Esophagus muscularis mucosa (tissue), 4 donors: ENCODE data around the gene SLC26A2. TPM values are rescaled to one million over a fixed set of nuclear protein-coding genes. Genes with fewer than 3 reads are reported as not detected.

Experiments
- DNase-seq: peaks from one replicate; pipeline ENCODE4 v3.0.0-alpha.2; 2017; ENCODE audit errors: extremely low spot score
- H3K27ac ChIP-seq, 4 donors: fragments of 200-600 bp; sonication (generic); replicated peaks in 1 of 4; 1 replicate in 3 of 4; 2 replicates in 1 of 4; pipeline ENCODE4 v1.5.1; 2016 to 2019; ENCODE audit warnings: mild to moderate bottlenecking in 1 of 4
- H3K27me3 ChIP-seq, 4 donors: fragments of 200-600 bp; sonication (generic); one replicate each; pipeline versions ENCODE4 v1.5.1 to v1.6.0; 2016 to 2019
- H3K36me3 ChIP-seq, 4 donors: fragments of 200-600 bp; sonication (generic); one replicate each; pipeline ENCODE4 v1.5.1; 2016 to 2019
- H3K4me1 ChIP-seq, 4 donors: fragments of 200-600 bp; sonication (generic); one replicate each; pipeline ENCODE4 v1.5.1; 2016 to 2019
- H3K4me3 ChIP-seq, 4 donors: fragments of 200-600 bp; sonication (generic); 1 replicate in 2 of 4; 2 replicates in 2 of 4; pipeline ENCODE4 v1.5.1; 2016 to 2019; ENCODE audit warnings: mild to moderate bottlenecking in 4 of 4, moderate library complexity in 1 of 4
- H3K9me3 ChIP-seq, 4 donors: fragments of 200-600 bp; sonication (generic); 1 replicate in 3 of 4; 2 replicates in 1 of 4; pipeline ENCODE4 v1.5.1; 2016 to 2019
- CTCF ChIP-seq, 3 experiments: fragments of 200-600 bp in 2 of 3; fragments of 450-650 bp in 1 of 3; sonication (generic) in 2 of 3; IDR thresholded peaks; one replicate each; pipeline ENCODE4 v1.5.1; 2017 to 2019; ENCODE audit warnings: antibody characterized with exemption in 3 of 3, mild to moderate bottlenecking in 2 of 3, moderate library complexity in 1 of 3
- EP300 ChIP-seq: sonication (generic); formaldehyde crosslinking; IDR thresholded peaks from one replicate; pipeline ENCODE4 v1.6.1; 2017; ENCODE audit warnings: antibody characterized with exemption
- POLR2A ChIP-seq: fragments of 450-650 bp; IDR thresholded peaks from one replicate; pipeline ENCODE4 v1.6.1; 2017; ENCODE audit warnings: antibody characterized with exemption, moderate library complexity, mild to moderate bottlenecking, low read depth
- POLR2AphosphoS5 ChIP-seq, 2 donors: sonication (generic); formaldehyde crosslinking; IDR thresholded peaks; one replicate each; pipeline ENCODE4 v1.6.1; 2017; ENCODE audit warnings: antibody characterized with exemption in 2 of 2
- WGBS: methylation state at CpG from one replicate; pipeline ENCODE4 v1.1.5; 2018; 5-methylcytosine and 5-hydroxymethylcytosine counted together
- intact Hi-C: fragments of 100-400 bp; cut with DNase I; formaldehyde crosslinking; loops from one replicate; pipeline ENCODE4 v1.15.1; 2023
- total RNA-seq, 4 donors: library from RNA; depleted of rRNA; stranded (reverse); fragments of >200 nt; gene quantifications; one replicate each; pipeline versions ENCODE4 v1.1.0 to v1.2.1, GENCODE V29; 2016

The SLC26A2 gene
- total RNA-seq, 4 donors from 2014 or later: 7.9 to 9.2 (median 8.0) TPM

DNA sequence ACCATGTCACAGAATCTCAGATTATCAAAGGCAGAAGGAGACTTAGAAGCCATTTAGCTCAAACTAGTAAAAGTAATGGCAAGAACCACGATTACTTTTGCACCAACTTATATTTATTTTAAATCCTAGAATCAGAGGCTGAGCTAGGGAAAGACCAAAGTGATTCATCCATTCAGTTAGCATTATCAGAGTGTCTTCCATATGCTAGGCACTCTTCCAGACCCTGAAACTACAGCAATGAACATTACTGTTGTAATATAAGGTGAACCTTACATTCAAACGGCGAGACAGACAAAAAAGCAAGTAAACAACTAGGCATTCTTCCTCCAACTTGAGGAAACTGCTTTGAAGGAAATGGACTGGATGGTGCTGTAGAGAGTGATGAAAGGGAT, 23.9 kb upstream of the SLC26A2 start:
- H3K27ac ChIP-seq: no peak overlapping the region
- DNase-seq: no peak
- 83% methylated on average over 3 of the region's 3 CpGs for WGBS
- no peaks in the 10 kb centered on the region for H3K9me3 ChIP-seq
- no peaks in the 10 kb centered on the region for H3K36me3 ChIP-seq
- no peak overlapping the region for H3K4me3 ChIP-seq
- peaks cover 0 to 6% (median 0%) of the 10 kb centered on the region in 4 donors for H3K27me3 ChIP-seq
- peaks cover 5 to 11% (median 7%) of the 10 kb centered on the region in 4 donors for H3K4me1 ChIP-seq
- TF ChIP-seq EP300 (no peak), POLR2AphosphoS5 (IDR thresholded peaks at IDR 0.05) (no peak), POLR2A (no peak), CTCF (IDR thresholded peaks at IDR 0.05) (no peak)
- intact Hi-C loops: no loop called here

- H3K4me1 ChIP-seq: peaks cover 5 to 11% (median 7%) of the 10 kb centered on the region in 4 donors
- DNase-seq: no peak
- intact Hi-C loops: no loop called here
- H3K4me3 ChIP-seq: no peak overlapping the region
- H3K9me3 ChIP-seq: no peaks in the 10 kb centered on the region
- TF ChIP-seq EP300: no peak
- TF ChIP-seq POLR2A: no peak
- no peak for TF ChIP-seq POLR2AphosphoS5 (IDR thresholded peaks at IDR 0.05)
- no peak for TF ChIP-seq CTCF (IDR thresholded peaks at IDR 0.05)
- H3K36me3 ChIP-seq: no peaks in the 10 kb centered on the region
- no peak overlapping the region for H3K27ac ChIP-seq
- 80% methylated on average over 1 of the region's 1 CpG for WGBS
- H3K27me3 ChIP-seq: peaks cover 0 to 3% (median 0%) of the 10 kb centered on the region in 4 donors
These were observed 22.9 kb upstream of the SLC26A2 start for GRCh38 chr5:149937610-149938009.

- Histone ChIP-seq H3K4me1 (peaks cover 5 to 11% (median 7%) of the 10 kb centered on the region in 4 donors), H3K27ac (no peak overlapping the region), H3K4me3 (no peak overlapping the region), H3K27me3 (no peaks in the 10 kb centered on the region), H3K9me3 (no peaks in the 10 kb centered on the region), H3K36me3 (no peaks in the 10 kb centered on the region)
- 34% methylated on average over 2 of the region's 2 CpGs for WGBS
- intact Hi-C loops: no loop called here
- DNase-seq: no peak
- TF ChIP-seq POLR2A: no peak
- no peak for TF ChIP-seq CTCF (IDR thresholded peaks at IDR 0.05)
- no peak for TF ChIP-seq POLR2AphosphoS5 (IDR thresholded peaks at IDR 0.05)
- no peak for TF ChIP-seq EP300
These were observed 22.3 kb upstream of the SLC26A2 start for GRCh38 chr5:149938279-149938678.

GRCh38 chr5:149938791-149939358, 21.7 kb upstream of the SLC26A2 start:
- TF ChIP-seq POLR2AphosphoS5 (IDR thresholded peaks at IDR 0.05) (no peak), POLR2A (no peak), CTCF (IDR thresholded peaks at IDR 0.05) (no peak), EP300 (no peak)
- Histone ChIP-seq H3K36me3 (no peaks in the 10 kb centered on the region), H3K9me3 (no peaks in the 10 kb centered on the region), H3K27me3 (no peaks in the 10 kb centered on the region), H3K27ac (no peak overlapping the region), H3K4me3 (no peak overlapping the region), H3K4me1 (peaks cover 5 to 11% (median 7%) of the 10 kb centered on the region in 4 donors)
- WGBS: 74% methylated on average over 6 of the region's 6 CpGs
- intact Hi-C loops: no loop called here
- no peak for DNase-seq

GRCh38 chr5:149939546-149939945, 21.0 kb upstream of the SLC26A2 start:
- DNase-seq: no peak
- TF ChIP-seq POLR2A: no peak
- TF ChIP-seq POLR2AphosphoS5 (IDR thresholded peaks at IDR 0.05): no peak
- no peak for TF ChIP-seq EP300
- TF ChIP-seq CTCF (IDR thresholded peaks at IDR 0.05): no peak
- intact Hi-C loops: no loop called here
- Histone ChIP-seq H3K36me3 (no peaks in the 10 kb centered on the region), H3K9me3 (no peaks in the 10 kb centered on the region), H3K27ac (no peak overlapping the region), H3K27me3 (no peaks in the 10 kb centered on the region), H3K4me1 (peaks cover 5 to 11% (median 7%) of the 10 kb centered on the region in 4 donors), H3K4me3 (no peak overlapping the region)
- WGBS: 73% methylated on average over 6 of the region's 6 CpGs
